Breast epithelium (tissue), 3 donors: ENCODE results near the gene DPY19L2.
"Not testable (repeated sequence)": the region's sequence is repeated elsewhere in the genome, so short reads cannot be mapped to it uniquely, and the experiment has no call there.

ENCODE experiments used
- POLR2AphosphoS5 ChIP-seq, 3 donors: sonication (generic); formaldehyde crosslinking; IDR thresholded peaks; one replicate each; pipeline ENCODE4 v1.6.1; 2017; ENCODE audit warnings: antibody characterized with exemption in 3 of 3
- TF ChIP-seq, protein P1 (sequence below), 3 donors: fragments of 450-650 bp; IDR thresholded peaks; one replicate each; pipeline ENCODE4 v1.5.1; 2016 to 2017; ENCODE audit warnings: antibody characterized with exemption in 3 of 3, mild to moderate bottlenecking in 3 of 3, moderate library complexity in 3 of 3

DNA sequence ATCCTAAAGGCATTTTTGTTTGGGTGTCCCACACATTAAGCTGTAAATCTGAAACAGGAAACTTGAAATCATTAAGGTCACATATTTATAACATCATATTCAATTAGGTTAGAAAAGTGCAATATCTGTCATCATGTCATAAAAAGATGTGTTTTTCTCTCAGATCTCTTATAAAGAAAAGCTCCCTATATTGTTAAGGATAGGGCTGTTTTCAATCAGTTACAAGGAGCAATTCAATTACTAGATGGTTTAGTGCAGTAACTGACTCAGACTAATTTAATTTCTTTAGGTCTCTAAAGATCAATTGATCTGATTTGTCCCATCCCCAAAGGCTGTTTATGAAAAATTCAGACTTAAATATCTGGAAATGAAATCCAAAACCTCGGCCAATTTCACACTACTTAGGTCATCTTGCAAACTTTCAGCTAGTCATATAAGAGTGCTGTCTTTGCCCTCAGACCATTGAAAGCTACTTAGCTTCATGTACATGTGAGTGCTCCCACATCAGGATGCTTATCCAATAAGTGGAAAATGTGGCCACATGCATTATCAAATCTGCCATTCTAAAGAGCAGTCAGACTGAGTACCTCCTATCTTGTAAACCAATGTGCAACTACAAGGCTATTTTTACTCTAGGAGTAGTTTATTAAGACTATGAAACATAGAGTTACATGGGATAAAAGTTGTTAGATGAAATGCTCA lies 44.8 kb upstream of the DPY19L2 start:
- TF ChIP-seq, protein P1, sequence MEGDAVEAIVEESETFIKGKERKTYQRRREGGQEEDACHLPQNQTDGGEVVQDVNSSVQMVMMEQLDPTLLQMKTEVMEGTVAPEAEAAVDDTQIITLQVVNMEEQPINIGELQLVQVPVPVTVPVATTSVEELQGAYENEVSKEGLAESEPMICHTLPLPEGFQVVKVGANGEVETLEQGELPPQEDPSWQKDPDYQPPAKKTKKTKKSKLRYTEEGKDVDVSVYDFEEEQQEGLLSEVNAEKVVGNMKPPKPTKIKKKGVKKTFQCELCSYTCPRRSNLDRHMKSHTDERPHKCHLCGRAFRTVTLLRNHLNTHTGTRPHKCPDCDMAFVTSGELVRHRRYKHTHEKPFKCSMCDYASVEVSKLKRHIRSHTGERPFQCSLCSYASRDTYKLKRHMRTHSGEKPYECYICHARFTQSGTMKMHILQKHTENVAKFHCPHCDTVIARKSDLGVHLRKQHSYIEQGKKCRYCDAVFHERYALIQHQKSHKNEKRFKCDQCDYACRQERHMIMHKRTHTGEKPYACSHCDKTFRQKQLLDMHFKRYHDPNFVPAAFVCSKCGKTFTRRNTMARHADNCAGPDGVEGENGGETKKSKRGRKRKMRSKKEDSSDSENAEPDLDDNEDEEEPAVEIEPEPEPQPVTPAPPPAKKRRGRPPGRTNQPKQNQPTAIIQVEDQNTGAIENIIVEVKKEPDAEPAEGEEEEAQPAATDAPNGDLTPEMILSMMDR (IDR thresholded peaks at IDR 0.05), result not testable (repeated sequence)
- not testable (repeated sequence) for TF ChIP-seq POLR2AphosphoS5 (IDR thresholded peaks at IDR 0.05)
